ENCODE results near the gene BABAM2.

BABAM2 gene

DNA sequence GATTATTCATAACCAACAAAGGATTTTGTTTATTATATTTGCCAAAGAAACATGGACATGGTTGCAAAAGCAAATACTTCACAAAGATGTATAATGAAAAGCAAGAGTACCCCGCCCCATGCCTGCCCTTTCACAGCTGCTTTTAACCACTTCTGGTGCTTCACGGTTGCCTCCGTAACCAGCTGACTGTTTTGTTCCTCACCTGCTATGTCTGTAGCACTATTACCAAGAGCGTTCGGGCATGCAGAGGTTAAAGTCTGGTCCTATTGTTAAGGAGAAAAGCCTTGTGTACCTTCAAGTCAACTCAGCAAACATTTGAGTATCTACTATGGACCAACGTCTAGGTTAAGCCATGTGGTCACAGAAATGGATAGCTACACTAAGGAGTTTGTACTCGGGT lies 386.9 kb downstream of the BABAM2 start:
- H3K4me3 ChIP-seq (ENCODE audit: low read depth, low read length) = no peak overlapping the region
- TF ChIP-seq, protein P1, sequence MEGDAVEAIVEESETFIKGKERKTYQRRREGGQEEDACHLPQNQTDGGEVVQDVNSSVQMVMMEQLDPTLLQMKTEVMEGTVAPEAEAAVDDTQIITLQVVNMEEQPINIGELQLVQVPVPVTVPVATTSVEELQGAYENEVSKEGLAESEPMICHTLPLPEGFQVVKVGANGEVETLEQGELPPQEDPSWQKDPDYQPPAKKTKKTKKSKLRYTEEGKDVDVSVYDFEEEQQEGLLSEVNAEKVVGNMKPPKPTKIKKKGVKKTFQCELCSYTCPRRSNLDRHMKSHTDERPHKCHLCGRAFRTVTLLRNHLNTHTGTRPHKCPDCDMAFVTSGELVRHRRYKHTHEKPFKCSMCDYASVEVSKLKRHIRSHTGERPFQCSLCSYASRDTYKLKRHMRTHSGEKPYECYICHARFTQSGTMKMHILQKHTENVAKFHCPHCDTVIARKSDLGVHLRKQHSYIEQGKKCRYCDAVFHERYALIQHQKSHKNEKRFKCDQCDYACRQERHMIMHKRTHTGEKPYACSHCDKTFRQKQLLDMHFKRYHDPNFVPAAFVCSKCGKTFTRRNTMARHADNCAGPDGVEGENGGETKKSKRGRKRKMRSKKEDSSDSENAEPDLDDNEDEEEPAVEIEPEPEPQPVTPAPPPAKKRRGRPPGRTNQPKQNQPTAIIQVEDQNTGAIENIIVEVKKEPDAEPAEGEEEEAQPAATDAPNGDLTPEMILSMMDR (conservative IDR thresholded peaks at IDR 0.05; ENCODE audit: low read depth, low read length) = no peak
- DNase-seq (ENCODE audit: low read depth) = no peak

GRCh38 chr2:28279371-28279770 lies 388.8 kb downstream of the BABAM2 start:
- TF ChIP-seq, protein P1 (conservative IDR thresholded peaks at IDR 0.05; ENCODE audit: low read depth, low read length) = no peak
- DNase-seq (ENCODE audit: low read depth) = no peak

DNA sequence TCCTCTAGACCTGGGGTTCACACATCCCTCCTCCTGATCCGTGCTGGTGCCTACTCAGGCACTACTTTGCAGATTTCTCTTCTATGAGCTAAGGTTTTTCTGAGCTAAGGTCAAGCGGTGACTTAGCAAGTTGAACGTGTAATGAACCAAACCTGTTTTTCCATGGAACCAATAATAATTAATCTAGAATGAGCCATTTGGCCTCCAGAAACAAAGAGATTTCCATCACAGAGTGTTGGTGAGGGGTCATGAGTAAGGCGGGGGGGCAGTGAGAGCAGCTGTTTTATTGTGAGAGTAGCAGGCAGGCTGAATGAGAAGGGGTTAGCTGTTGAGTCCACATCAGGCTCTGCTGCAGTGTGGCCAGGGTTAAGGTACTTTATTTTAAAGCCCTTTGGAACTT lies 390.1 kb downstream of the BABAM2 start:
- DNase-seq (ENCODE audit: low read depth) = no peak
- TF ChIP-seq, protein P1 (conservative IDR thresholded peaks at IDR 0.05; ENCODE audit: low read depth, low read length) = no peak

More at GRCh38 chr2:28279371-28279770, 388.8 kb downstream of the BABAM2 start:
- no peak overlapping the region for H3K4me3 ChIP-seq (ENCODE audit: low read depth, low read length)

DNA sequence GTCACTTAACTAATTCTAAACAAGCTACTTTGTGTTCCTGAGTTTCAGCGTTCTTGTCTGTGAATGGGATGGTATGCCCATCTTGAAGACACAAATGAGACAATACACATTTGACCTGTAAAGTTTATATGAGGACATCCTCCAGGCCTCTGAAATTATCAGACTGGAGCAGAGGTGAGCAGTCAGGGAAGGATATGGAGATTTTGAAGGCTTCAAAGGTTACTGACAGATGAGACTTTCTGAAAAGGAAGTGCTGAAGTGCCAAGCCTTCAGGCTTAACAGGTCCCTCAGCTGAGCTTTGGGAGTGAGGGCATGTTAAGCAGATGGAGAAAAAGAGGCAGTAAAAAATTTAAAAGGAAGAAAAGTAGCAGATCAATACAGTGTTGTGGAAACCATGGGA lies 391.2 kb downstream of the BABAM2 start:
- no peak overlapping the region for H3K4me3 ChIP-seq (ENCODE audit: low read depth, low read length)
- TF ChIP-seq, protein P1 (conservative IDR thresholded peaks at IDR 0.05; ENCODE audit: low read depth, low read length) = no peak
- no peak for DNase-seq (ENCODE audit: low read depth)

More for the DNA sequence above, 390.1 kb downstream of the BABAM2 start:
- H3K4me3 ChIP-seq (ENCODE audit: low read depth, low read length) = no peak overlapping the region

- no peak for DNase-seq (ENCODE audit: low read depth)
- no peak overlapping the region for H3K4me3 ChIP-seq (ENCODE audit: low read depth, low read length)
- TF ChIP-seq, protein P1 (conservative IDR thresholded peaks at IDR 0.05; ENCODE audit: low read depth, low read length) = no peak
Observed at GRCh38 chr2:28282248-28282647, 391.7 kb downstream of the BABAM2 start.

GRCh38 chr2:28282861-28283646 lies 392.5 kb downstream of the BABAM2 start:
- DNase-seq (ENCODE audit: low read depth) = no peak
- H3K4me3 ChIP-seq (ENCODE audit: low read depth, low read length) = no peak overlapping the region
- TF ChIP-seq, protein P1 (conservative IDR thresholded peaks at IDR 0.05; ENCODE audit: low read depth, low read length) = no peak

DNA sequence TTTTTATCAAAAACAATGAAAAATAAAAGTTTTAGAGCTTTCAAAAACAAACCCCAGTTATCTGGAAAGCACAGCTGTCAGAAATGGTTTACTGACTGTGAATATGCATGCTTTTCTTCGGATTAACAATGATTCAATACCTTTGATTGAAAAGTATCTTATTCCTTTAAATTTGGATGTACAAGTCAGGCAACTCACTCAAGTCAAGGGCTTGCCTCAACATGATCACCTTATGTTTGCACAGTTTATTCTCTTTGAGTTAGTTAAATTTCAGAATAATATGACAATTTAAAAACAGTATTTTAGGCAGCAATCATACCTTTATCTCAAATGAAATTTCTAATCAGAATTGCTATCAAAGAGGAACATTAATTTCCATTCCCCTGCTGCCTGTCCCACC lies 393.3 kb downstream of the BABAM2 start:
- DNase-seq (ENCODE audit: low read depth) = no peak
- no peak overlapping the region for H3K4me3 ChIP-seq (ENCODE audit: low read depth, low read length)
- TF ChIP-seq, protein P1 (conservative IDR thresholded peaks at IDR 0.05; ENCODE audit: low read depth, low read length) = no peak
